Left hindlimb (tissue), 1 donor: Measurements from ENCODE around the gene CAVIN2.

Source experiments
- DNase-seq: peaks from one replicate; pipeline ENCODE4 v3.0.0-alpha.2; 2018

Gene CAVIN2

GRCh38 chr2:191864628-191865374 lies 17.9 kb upstream of the CAVIN2 start:
- no peak for DNase-seq

- no peak for DNase-seq
Measured at GRCh38 chr2:191863988-191864387, 17.1 kb upstream of the CAVIN2 start.

- DNase-seq = no peak
Measured at GRCh38 chr2:191862156-191862775, 15.4 kb upstream of the CAVIN2 start.

GRCh38 chr2:191860760-191861466 lies 14.0 kb upstream of the CAVIN2 start:
- no peak for DNase-seq

DNA sequence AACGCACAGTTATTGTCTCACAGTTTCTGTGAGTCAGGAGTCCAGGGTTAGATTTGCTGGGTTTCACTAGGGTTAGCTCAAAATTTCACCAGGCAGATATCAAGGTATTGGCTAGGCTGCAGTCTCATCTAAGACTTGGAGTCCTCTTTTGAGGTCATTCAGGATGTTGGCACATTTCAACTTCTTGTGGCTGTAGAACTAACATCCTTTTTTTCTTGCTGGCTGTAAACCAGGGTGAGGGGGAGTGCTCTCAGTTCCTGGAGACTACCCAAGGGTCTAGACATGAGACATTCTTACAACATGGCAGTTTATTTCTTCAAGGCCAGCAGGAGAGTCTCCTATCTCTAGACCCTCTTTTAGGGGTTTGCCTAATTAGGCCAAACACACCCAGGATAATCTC lies 12.8 kb upstream of the CAVIN2 start:
- DNase-seq = no peak

- no peak for DNase-seq
Measured at GRCh38 chr2:191857886-191858285, 11.0 kb upstream of the CAVIN2 start.

DNA sequence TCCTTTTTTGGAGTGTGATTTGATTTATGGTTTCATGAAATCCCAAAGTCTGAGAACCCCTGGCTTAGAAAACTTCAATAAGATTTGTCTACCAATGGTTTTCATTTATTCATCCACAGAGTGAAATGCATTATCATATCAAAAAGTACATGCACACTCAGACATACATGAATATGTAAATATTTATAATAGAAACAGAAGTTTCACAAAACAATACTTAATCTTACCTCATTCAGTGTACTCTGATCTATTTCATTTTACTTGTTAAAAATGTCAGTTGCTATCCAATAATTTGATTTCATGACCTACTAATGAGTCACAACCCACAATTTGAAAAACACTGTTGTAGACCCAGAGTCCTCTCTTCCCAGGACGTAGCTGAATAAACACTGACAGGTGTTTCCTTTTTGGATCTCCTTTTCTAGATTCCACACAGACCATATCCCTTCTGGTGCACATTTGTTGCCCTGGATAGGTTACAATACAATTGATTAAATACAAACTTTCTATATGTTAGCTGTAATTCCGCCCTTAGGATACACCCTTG lies 10.4 kb upstream of the CAVIN2 start:
- no peak for DNase-seq

- DNase-seq = no peak
Measured at GRCh38 chr2:191856111-191856876, 9.4 kb upstream of the CAVIN2 start.

GRCh38 chr2:191855382-191855781 lies 8.5 kb upstream of the CAVIN2 start:
- DNase-seq = no peak

GRCh38 chr2:191854382-191855372 lies 7.8 kb upstream of the CAVIN2 start:
- no peak for DNase-seq

DNA sequence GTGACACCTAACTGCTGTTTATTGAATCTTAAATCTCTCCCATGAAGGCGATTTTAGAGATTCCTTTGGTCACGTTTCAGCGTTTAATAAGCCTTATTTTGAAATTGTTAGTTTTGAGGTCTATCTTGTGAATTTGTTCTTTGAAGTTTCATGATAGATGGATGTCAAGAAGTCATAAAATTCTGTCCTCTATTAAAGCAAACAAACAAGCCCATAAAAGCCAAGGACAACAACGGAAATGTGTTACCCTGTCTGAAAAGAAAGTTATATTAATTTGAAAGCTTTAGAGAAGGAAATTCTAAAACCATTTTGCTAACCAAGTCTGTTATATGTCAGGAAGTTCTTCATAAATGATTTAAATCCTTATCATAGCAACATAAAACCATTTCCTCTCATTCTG lies 7.0 kb upstream of the CAVIN2 start:
- no peak for DNase-seq

- DNase-seq = no peak
Measured at GRCh38 chr2:191851158-191851557, 4.3 kb upstream of the CAVIN2 start.

- no peak for DNase-seq
Measured at GRCh38 chr2:191848771-191849767, 2.2 kb upstream of the CAVIN2 start.

DNA sequence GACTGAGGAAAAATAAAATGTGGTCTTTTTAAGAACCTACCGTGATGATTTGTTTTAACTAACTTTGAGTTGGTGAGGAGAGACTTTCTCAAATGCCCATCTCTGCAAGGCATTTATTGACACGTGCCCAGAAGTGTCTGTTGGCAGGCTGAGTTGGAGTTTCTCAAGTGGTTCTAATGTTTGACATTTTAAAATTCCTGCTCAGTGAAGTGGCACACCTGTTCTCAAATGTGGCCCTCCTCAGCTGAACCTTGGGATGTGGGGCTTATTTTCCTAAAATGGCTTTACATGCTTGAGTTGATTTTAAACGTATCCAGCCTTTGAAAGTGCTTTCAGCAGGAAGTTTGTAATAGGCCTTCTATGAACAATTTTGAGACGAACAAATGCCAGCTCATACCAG lies 876 bp upstream of the CAVIN2 start:
- no peak for DNase-seq

GRCh38 chr2:191845876-191846514 lies 893 bp downstream of the CAVIN2 start:
- DNase-seq = no peak

GRCh38 chr2:191845248-191845715 lies 1.6 kb downstream of the CAVIN2 start:
- no peak for DNase-seq

- DNase-seq = no peak
Measured at GRCh38 chr2:191844706-191845105, 2.2 kb downstream of the CAVIN2 start.

DNA sequence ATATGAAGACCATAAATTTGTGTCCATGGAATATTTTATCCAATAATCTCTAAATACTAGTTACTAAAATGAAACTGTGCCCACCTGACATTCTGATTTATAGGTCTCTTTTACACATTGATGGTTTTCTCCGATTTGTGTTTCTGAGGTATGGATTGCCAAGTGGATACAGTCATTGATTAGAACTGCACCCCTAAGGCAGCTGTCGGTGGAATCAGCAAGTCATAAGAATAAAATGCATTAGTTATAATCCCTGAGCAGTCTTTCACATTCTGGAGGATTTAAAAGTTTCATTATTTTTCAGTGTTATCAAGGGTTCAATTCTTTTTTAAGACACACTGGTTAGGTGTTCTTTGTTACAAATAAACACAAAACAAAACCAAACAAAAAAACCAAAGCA lies 6.0 kb downstream of the CAVIN2 start:
- no peak for DNase-seq

DNA sequence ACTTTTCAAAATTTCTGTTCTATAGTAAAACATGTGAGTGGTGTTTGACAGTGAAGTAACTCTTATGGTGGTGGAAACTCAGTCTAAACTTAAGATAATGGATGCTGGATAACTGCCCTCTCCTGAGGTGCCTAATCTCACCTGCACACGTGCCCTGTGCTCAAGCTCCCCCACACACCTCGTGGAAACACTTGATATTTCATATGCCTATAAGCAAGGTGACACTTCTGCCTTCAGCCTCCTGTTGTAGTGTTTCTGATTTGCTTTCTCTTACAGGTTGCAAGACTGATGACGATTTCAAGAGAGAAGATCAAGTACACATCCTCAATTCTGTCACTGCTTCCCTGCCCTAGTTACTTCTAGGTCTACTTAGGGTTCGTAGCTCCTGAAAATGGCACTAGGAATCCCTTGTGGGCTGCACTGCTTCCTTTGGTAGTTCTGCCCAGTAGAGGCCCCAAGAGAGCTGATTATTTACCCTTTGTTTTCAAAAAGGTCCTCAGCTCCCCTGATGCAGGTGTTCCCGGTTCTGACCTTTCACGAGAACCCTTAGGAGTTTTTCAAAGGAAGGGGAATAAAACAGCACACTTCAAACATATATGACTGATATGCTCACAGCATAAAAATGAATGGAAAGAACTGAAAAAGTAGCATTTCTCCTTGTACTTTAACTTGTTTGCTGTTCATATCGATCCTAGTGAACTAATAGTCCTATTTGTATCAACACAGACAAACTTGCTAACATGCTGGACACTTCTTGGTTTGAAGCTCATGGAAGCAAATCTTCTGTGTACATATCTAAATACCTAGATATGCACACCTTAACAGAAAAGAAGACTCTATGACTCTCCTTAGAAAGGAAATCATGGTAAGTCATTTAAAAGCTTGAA lies 6.7 kb downstream of the CAVIN2 start:
- DNase-seq = no peak
